NOMO-1 (cell line): ENCODE data around the gene YPEL5.
A peak's percentile ranks its signal among the peaks of the same experiment; 100 is the strongest.

Experiments used
- DNase-seq, 2 experiments: peaks; one replicate each; lab custom pipeline; 2025; ENCODE audit not compliant: unreplicated experiment in 2 of 2; lab: John Stamatoyannopoulos, UW

YPEL5 gene

GRCh38 chr2:30201990-30202389 lies 55.2 kb downstream of the YPEL5 start:
- DNase-seq: peak; percentile 59 to 60

GRCh38 chr2:30203156-30203555 lies 56.3 kb downstream of the YPEL5 start:
- DNase-seq: no peak

GRCh38 chr2:30204281-30204680 lies 57.5 kb downstream of the YPEL5 start:
- no peak for DNase-seq

GRCh38 chr2:30205456-30205855 lies 58.6 kb downstream of the YPEL5 start:
- DNase-seq: no peak

- DNase-seq: no peak
These were observed 59.9 kb downstream of the YPEL5 start for GRCh38 chr2:30206461-30207430.

- peak; percentile 18 to 21 for DNase-seq
These were observed 61.6 kb downstream of the YPEL5 start for GRCh38 chr2:30208453-30208852.

- no peak for DNase-seq
These were observed 62.4 kb downstream of the YPEL5 start for GRCh38 chr2:30209227-30209626.
